HG03558 (cell line): ENCODE results near the gene CASTOR2.
"Not testable (repeated sequence)": the region's sequence is repeated elsewhere in the genome, so short reads cannot be mapped to it uniquely, and the experiment has no call there.

Experiments used
- ATAC-seq: cut with Tn5 transposase; IDR thresholded peaks from one replicate; pipeline ENCODE4 v1.9.1; 2021; ENCODE audit warnings: moderate number of reproducible peaks; ENCODE audit not compliant: unreplicated experiment; ENCODE audit errors: extremely low read depth

The CASTOR2 gene

GRCh38 chr7:74964511-74965119 lies at the start of gene CASTOR2:
TSS of gene CASTOR2 (plus strand) at chr7:74964705. CDS start at chr7:74964986, 281 bp downstream.
- peak; percentile 77 for ATAC-seq

- not testable (repeated sequence) for ATAC-seq
Observed at GRCh38 chr7:74922321-74922890, 42.1 kb upstream of the CASTOR2 start.

- ATAC-seq: not testable (repeated sequence)
Observed at GRCh38 chr7:74923644-74924043, 40.9 kb upstream of the CASTOR2 start.

GRCh38 chr7:74926968-74927367 lies 37.5 kb upstream of the CASTOR2 start:
- ATAC-seq: not testable (repeated sequence)

GRCh38 chr7:74931563-74932328 lies 32.8 kb upstream of the CASTOR2 start:
- not testable (repeated sequence) for ATAC-seq

GRCh38 chr7:74939429-74939828 lies 25.1 kb upstream of the CASTOR2 start:
- not testable (repeated sequence) for ATAC-seq

- not testable (repeated sequence) for ATAC-seq
Observed at GRCh38 chr7:74941302-74942069, 23.0 kb upstream of the CASTOR2 start.

- not testable (repeated sequence) for ATAC-seq
Observed at GRCh38 chr7:74943923-74944322, 20.6 kb upstream of the CASTOR2 start.

GRCh38 chr7:74947741-74948140 lies 16.8 kb upstream of the CASTOR2 start:
- ATAC-seq: not testable (repeated sequence)

GRCh38 chr7:74953774-74954173 lies 10.7 kb upstream of the CASTOR2 start:
- not testable (repeated sequence) for ATAC-seq

GRCh38 chr7:74958328-74958727 lies 6.2 kb upstream of the CASTOR2 start:
- ATAC-seq: not testable (repeated sequence)

GRCh38 chr7:74963704-74964510 lies 598 bp upstream of the CASTOR2 start:
- not testable (repeated sequence) for ATAC-seq

- ATAC-seq: not testable (repeated sequence)
Observed at GRCh38 chr7:74966208-74966854, 1.8 kb downstream of the CASTOR2 start.

GRCh38 chr7:74966909-74967308 lies 2.4 kb downstream of the CASTOR2 start:
- not testable (repeated sequence) for ATAC-seq

GRCh38 chr7:74971431-74971830 lies 6.9 kb downstream of the CASTOR2 start:
- ATAC-seq: not testable (repeated sequence)

GRCh38 chr7:74972377-74972776 lies 7.9 kb downstream of the CASTOR2 start:
- not testable (repeated sequence) for ATAC-seq

- not testable (repeated sequence) for ATAC-seq
Observed at GRCh38 chr7:74975959-74976358, 11.5 kb downstream of the CASTOR2 start.

GRCh38 chr7:74977523-74977922 lies 13.0 kb downstream of the CASTOR2 start:
- not testable (repeated sequence) for ATAC-seq

GRCh38 chr7:74988436-74988835 lies 23.9 kb downstream of the CASTOR2 start:
- not testable (repeated sequence) for ATAC-seq
